DOHH2 (cell line): ENCODE data around the gene AMBRA1.
"Not testable (repeated sequence)": the region's sequence is repeated elsewhere in the genome, so short reads cannot be mapped to it uniquely, and the experiment has no call there.

Experiments used
- EZH2phosphoT487 ChIP-seq: fragments of 200-600 bp; sonication (generic); IDR thresholded peaks from 2 replicates; pipeline ENCODE4 v1.6.1; 2017; ENCODE audit warnings: borderline replicate concordance, mild to moderate bottlenecking, antibody characterized with exemption, low read length, moderate library complexity, mixed read lengths
- TF ChIP-seq, protein P1 (sequence below): fragments of 200-600 bp; sonication (generic); IDR thresholded peaks from one replicate; pipeline ENCODE4 v1.5.1; 2014; ENCODE audit warnings: antibody characterized with exemption, mild to moderate bottlenecking, low read depth, low read length; ENCODE audit not compliant: poor library complexity, severe bottlenecking

DNA sequence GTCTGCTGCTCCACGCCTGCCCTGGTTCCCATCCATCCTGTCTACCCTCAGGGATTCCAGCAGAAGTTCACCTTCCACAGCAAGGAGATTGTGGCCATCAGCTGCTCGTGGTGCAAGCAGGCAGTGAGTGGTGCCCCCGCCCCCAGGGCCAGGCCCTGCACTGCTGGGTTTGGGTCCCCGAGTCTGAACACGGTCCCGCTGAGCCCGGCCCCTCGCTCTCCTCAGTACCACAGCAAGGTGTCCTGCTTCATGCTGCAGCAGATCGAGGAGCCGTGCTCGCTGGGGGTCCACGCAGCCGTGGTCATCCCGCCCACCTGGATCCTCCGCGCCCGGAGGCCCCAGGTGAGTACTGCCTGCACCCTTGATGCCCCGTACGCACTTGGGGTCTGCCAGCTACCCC lies 222.6 kb downstream of the AMBRA1 start:
- TF ChIP-seq, protein P1, sequence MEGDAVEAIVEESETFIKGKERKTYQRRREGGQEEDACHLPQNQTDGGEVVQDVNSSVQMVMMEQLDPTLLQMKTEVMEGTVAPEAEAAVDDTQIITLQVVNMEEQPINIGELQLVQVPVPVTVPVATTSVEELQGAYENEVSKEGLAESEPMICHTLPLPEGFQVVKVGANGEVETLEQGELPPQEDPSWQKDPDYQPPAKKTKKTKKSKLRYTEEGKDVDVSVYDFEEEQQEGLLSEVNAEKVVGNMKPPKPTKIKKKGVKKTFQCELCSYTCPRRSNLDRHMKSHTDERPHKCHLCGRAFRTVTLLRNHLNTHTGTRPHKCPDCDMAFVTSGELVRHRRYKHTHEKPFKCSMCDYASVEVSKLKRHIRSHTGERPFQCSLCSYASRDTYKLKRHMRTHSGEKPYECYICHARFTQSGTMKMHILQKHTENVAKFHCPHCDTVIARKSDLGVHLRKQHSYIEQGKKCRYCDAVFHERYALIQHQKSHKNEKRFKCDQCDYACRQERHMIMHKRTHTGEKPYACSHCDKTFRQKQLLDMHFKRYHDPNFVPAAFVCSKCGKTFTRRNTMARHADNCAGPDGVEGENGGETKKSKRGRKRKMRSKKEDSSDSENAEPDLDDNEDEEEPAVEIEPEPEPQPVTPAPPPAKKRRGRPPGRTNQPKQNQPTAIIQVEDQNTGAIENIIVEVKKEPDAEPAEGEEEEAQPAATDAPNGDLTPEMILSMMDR, result not testable (repeated sequence)
- not testable (repeated sequence) for TF ChIP-seq EZH2phosphoT487
